GM18907 (cell line): Measurements from ENCODE around the gene SYNE2.

Experiments used
- ATAC-seq: cut with Tn5 transposase; IDR thresholded peaks from one replicate; pipeline ENCODE4 v1.9.1; 2021; ENCODE audit warnings: mild to moderate bottlenecking, moderate library complexity; ENCODE audit not compliant: unreplicated experiment

The SYNE2 gene

GRCh38 chr14:63908667-63909264 lies 56.0 kb downstream of the SYNE2 start:
- ATAC-seq = no peak

GRCh38 chr14:63909984-63910383 lies 57.2 kb downstream of the SYNE2 start:
- ATAC-seq = no peak

GRCh38 chr14:63910583-63911363 lies 58.0 kb downstream of the SYNE2 start:
- ATAC-seq = no peak

- no peak for ATAC-seq
Observed at GRCh38 chr14:63911404-63911803, 58.6 kb downstream of the SYNE2 start.

GRCh38 chr14:63912286-63912685 lies 59.5 kb downstream of the SYNE2 start:
- ATAC-seq = no peak

GRCh38 chr14:63918411-63918810 lies 65.6 kb downstream of the SYNE2 start:
- ATAC-seq = no peak

GRCh38 chr14:63922696-63923421 lies 70.1 kb downstream of the SYNE2 start:
- no peak for ATAC-seq

- no peak for ATAC-seq
Observed at GRCh38 chr14:63923422-63923752, 70.6 kb downstream of the SYNE2 start.

GRCh38 chr14:63924375-63924774 lies 71.6 kb downstream of the SYNE2 start:
- ATAC-seq = no peak

- ATAC-seq = no peak
Observed at GRCh38 chr14:63926641-63927040, 73.8 kb downstream of the SYNE2 start.

GRCh38 chr14:63928744-63929174 lies 76.0 kb downstream of the SYNE2 start:
- no peak for ATAC-seq

GRCh38 chr14:63933110-63933509 lies 80.3 kb downstream of the SYNE2 start:
- ATAC-seq = no peak

- ATAC-seq = no peak
Observed at GRCh38 chr14:63933711-63934110, 80.9 kb downstream of the SYNE2 start.

GRCh38 chr14:63938198-63939005 lies 85.6 kb downstream of the SYNE2 start:
- ATAC-seq = peak; percentile 57

GRCh38 chr14:63939006-63939270 lies 86.1 kb downstream of the SYNE2 start:
- no peak for ATAC-seq

- ATAC-seq = no peak
Observed at GRCh38 chr14:63940387-63940786, 87.6 kb downstream of the SYNE2 start.

- peak; percentile 35 for ATAC-seq
Observed at GRCh38 chr14:63941023-63941422, 88.2 kb downstream of the SYNE2 start.

- no peak for ATAC-seq
Observed at GRCh38 chr14:63949696-63950095, 96.9 kb downstream of the SYNE2 start.

GRCh38 chr14:63951021-63951420 lies 98.2 kb downstream of the SYNE2 start:
- no peak for ATAC-seq

GRCh38 chr14:63951429-63951828 lies 98.6 kb downstream of the SYNE2 start:
- ATAC-seq = no peak
